Right atrium auricular region (tissue), 2 donors: Measurements from ENCODE around the gene WDR54. TPM values are rescaled to one million over a fixed set of nuclear protein-coding genes. Genes with fewer than 3 reads are reported as not detected.

Source experiments
- DNase-seq: peaks from one replicate; pipeline ENCODE4 v3.0.0-alpha.2; 2019; ENCODE audit warnings: low spot score
- H3K27ac ChIP-seq, 2 donors: fragments of 200-600 bp; sonication (generic); 1 replicate in 1 of 2; 2 replicates in 1 of 2; pipeline ENCODE4 v1.5.1; 2016 to 2019
- H3K27me3 ChIP-seq, 2 donors: fragments of 200-600 bp; sonication (generic); one replicate each; pipeline versions ENCODE4 v1.5.1 to v1.6.0; 2017 to 2019
- H3K36me3 ChIP-seq: fragments of 200-600 bp; sonication (generic); one replicate; pipeline ENCODE4 v1.5.1; 2016
- H3K4me1 ChIP-seq, 2 donors: fragments of 200-600 bp; sonication (generic); one replicate each; pipeline versions ENCODE4 v1.5.1 to v1.6.0; 2017 to 2019
- H3K4me3 ChIP-seq, 2 donors: fragments of 200-600 bp; sonication (generic); 1 replicate in 1 of 2; 2 replicates in 1 of 2; pipeline ENCODE4 v1.5.1; 2017 to 2019; ENCODE audit warnings: mild to moderate bottlenecking in 1 of 2, moderate library complexity in 1 of 2
- H3K9me3 ChIP-seq, 2 donors: fragments of 200-600 bp; sonication (generic); one replicate each; pipeline ENCODE4 v1.5.1; 2019
- CTCF ChIP-seq, 2 donors: fragments of 200-600 bp; sonication (generic); IDR thresholded peaks; one replicate each; pipeline ENCODE4 v1.5.1; 2019; ENCODE audit warnings: antibody characterized with exemption in 2 of 2
- total RNA-seq, 2 donors: library from RNA; depleted of rRNA; stranded (reverse); fragments of >200 nt; gene quantifications; one replicate each; pipeline ENCODE4 v1.1.0, GENCODE V29; 2016

Gene WDR54
- total RNA-seq = 1 to 10 TPM in 1 of 2 donors, under 1 TPM in 1; 0.67 to 7.5 TPM

GRCh38 chr2:74421221-74421870 is at the start of gene WDR54, which contains the start of gene C2orf81:
TSS of gene WDR54 (plus strand) at chr2:74421730. CDS start at chr2:74422154, 424 bp downstream.
TSS of gene C2orf81 (minus strand) at chr2:74421619. CDS start at chr2:74421560, 59 bp downstream.
- Histone ChIP-seq H3K4me1 (peaks cover 0 to 22% of the 10 kb centered on the region in 2 donors), H3K27ac (peak within 1 kb of the TSS; percentile 57 to 61), H3K9me3 (no peaks in the 10 kb centered on the region), H3K36me3 (peaks cover 7% of the 10 kb centered on the region), H3K27me3 (no peaks in the 10 kb centered on the region), H3K4me3 (peak within 1 kb of the TSS; percentile 49 to 64)
- DNase-seq = peak; percentile 87
- no peak for TF ChIP-seq CTCF (IDR thresholded peaks at IDR 0.05)

GRCh38 chr2:74372674-74373073 is 48.9 kb upstream of the WDR54 start:
- H3K27ac ChIP-seq = peak overlapping the region in 1 of 2 donors; percentile 13
- DNase-seq = no peak
- no peak for TF ChIP-seq CTCF (IDR thresholded peaks at IDR 0.05)
- no peak overlapping the region for H3K4me3 ChIP-seq
- no peaks in the 10 kb centered on the region for H3K27me3 ChIP-seq
- H3K9me3 ChIP-seq = no peaks in the 10 kb centered on the region
- peaks cover 0 to 28% of the 10 kb centered on the region in 2 donors for H3K4me1 ChIP-seq
- peaks cover 61% of the 10 kb centered on the region for H3K36me3 ChIP-seq

- Histone ChIP-seq H3K27ac (peak overlapping the region in 1 of 2 donors; percentile 52), H3K4me1 (peaks cover 0 to 28% of the 10 kb centered on the region in 2 donors), H3K27me3 (no peaks in the 10 kb centered on the region), H3K9me3 (no peaks in the 10 kb centered on the region), H3K36me3 (peaks cover 60% of the 10 kb centered on the region), H3K4me3 (no peak overlapping the region)
- no peak for TF ChIP-seq CTCF (IDR thresholded peaks at IDR 0.05)
- DNase-seq = no peak
Observed at GRCh38 chr2:74373221-74373676, 48.3 kb upstream of the WDR54 start.

GRCh38 chr2:74373985-74374384 is 47.5 kb upstream of the WDR54 start:
- peaks cover 52% of the 10 kb centered on the region for H3K36me3 ChIP-seq
- peaks cover 0 to 32% of the 10 kb centered on the region in 2 donors for H3K4me1 ChIP-seq
- peak overlapping the region; percentile 17 to 43 for H3K4me3 ChIP-seq
- TF ChIP-seq CTCF (IDR thresholded peaks at IDR 0.05) = no peak
- DNase-seq = no peak
- H3K27me3 ChIP-seq = no peaks in the 10 kb centered on the region
- peak overlapping the region; percentile 52 to 64 for H3K27ac ChIP-seq
- H3K9me3 ChIP-seq = no peaks in the 10 kb centered on the region

- Histone ChIP-seq H3K27ac (peak overlapping the region; percentile 52 to 64), H3K36me3 (peaks cover 46% of the 10 kb centered on the region), H3K4me3 (peak overlapping the region; percentile 17 to 43), H3K9me3 (no peaks in the 10 kb centered on the region), H3K4me1 (peaks cover 0 to 39% of the 10 kb centered on the region in 2 donors), H3K27me3 (no peaks in the 10 kb centered on the region)
- TF ChIP-seq CTCF (IDR thresholded peaks at IDR 0.05) = no peak
- peak; percentile 73 for DNase-seq
Observed at GRCh38 chr2:74374509-74375205, 46.9 kb upstream of the WDR54 start.
